Upper lobe of left lung (tissue), 4 donors: ENCODE measurements around the gene PRKAG2.

ENCODE experiments used
- EP300 ChIP-seq, 4 donors: sonication (generic); formaldehyde crosslinking; IDR thresholded peaks; one replicate each; pipeline ENCODE4 v1.5.1; 2017; ENCODE audit warnings: antibody characterized with exemption in 4 of 4, control low read depth in 2 of 4
- POLR2A ChIP-seq, 4 donors: fragments of 450-650 bp; IDR thresholded peaks; one replicate each; pipeline ENCODE4 v1.5.1; 2016 to 2017; ENCODE audit warnings: antibody characterized with exemption in 4 of 4, mild to moderate bottlenecking in 2 of 4
- POLR2AphosphoS5 ChIP-seq, 2 donors: sonication (generic); formaldehyde crosslinking; IDR thresholded peaks; one replicate each; pipeline ENCODE4 v1.5.1; 2017; ENCODE audit warnings: antibody characterized with exemption in 2 of 2
- TF ChIP-seq, protein P1 (sequence below), 6 experiments: fragments of 450-650 bp in 4 of 6; fragments of 200-600 bp in 2 of 6; sonication (generic) in 2 of 6; IDR thresholded peaks; one replicate each; pipeline ENCODE4 v1.5.1; 2016 to 2019; ENCODE audit warnings: antibody characterized with exemption in 6 of 6

GRCh38 chr7:151921451-151921850, 44.5 kb upstream of the PRKAG2 start:
- TF ChIP-seq, protein P1, sequence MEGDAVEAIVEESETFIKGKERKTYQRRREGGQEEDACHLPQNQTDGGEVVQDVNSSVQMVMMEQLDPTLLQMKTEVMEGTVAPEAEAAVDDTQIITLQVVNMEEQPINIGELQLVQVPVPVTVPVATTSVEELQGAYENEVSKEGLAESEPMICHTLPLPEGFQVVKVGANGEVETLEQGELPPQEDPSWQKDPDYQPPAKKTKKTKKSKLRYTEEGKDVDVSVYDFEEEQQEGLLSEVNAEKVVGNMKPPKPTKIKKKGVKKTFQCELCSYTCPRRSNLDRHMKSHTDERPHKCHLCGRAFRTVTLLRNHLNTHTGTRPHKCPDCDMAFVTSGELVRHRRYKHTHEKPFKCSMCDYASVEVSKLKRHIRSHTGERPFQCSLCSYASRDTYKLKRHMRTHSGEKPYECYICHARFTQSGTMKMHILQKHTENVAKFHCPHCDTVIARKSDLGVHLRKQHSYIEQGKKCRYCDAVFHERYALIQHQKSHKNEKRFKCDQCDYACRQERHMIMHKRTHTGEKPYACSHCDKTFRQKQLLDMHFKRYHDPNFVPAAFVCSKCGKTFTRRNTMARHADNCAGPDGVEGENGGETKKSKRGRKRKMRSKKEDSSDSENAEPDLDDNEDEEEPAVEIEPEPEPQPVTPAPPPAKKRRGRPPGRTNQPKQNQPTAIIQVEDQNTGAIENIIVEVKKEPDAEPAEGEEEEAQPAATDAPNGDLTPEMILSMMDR (IDR thresholded peaks at IDR 0.05), result no peak
- TF ChIP-seq POLR2AphosphoS5 (IDR thresholded peaks at IDR 0.05), result no peak
- no peak for TF ChIP-seq POLR2A (IDR thresholded peaks at IDR 0.05)
- TF ChIP-seq EP300 (IDR thresholded peaks at IDR 0.05), result no peak
